Anterior cingulate cortex (tissue), 58 donors: Measurements from ENCODE around the gene CD40.
A peak's percentile ranks its signal among the peaks of the same experiment; 100 is the strongest.

ENCODE experiments used
- DNase-seq, 58 donors: peaks; one replicate each; lab custom pipeline; 2025; lab: John Stamatoyannopoulos, UW

The CD40 gene

GRCh38 chr20:46139908-46140482, 21.9 kb downstream of the CD40 start:
- no peak for DNase-seq

- DNase-seq: no peak
Measured at GRCh38 chr20:46142124-46142523, 24.0 kb downstream of the CD40 start.

- DNase-seq: peak in 4 of 58 donors; percentile 16 to 29 (median 22)
Measured at GRCh38 chr20:46144432-46145025, 26.4 kb downstream of the CD40 start.

GRCh38 chr20:46145713-46146112, 27.6 kb downstream of the CD40 start:
- no peak for DNase-seq

DNA sequence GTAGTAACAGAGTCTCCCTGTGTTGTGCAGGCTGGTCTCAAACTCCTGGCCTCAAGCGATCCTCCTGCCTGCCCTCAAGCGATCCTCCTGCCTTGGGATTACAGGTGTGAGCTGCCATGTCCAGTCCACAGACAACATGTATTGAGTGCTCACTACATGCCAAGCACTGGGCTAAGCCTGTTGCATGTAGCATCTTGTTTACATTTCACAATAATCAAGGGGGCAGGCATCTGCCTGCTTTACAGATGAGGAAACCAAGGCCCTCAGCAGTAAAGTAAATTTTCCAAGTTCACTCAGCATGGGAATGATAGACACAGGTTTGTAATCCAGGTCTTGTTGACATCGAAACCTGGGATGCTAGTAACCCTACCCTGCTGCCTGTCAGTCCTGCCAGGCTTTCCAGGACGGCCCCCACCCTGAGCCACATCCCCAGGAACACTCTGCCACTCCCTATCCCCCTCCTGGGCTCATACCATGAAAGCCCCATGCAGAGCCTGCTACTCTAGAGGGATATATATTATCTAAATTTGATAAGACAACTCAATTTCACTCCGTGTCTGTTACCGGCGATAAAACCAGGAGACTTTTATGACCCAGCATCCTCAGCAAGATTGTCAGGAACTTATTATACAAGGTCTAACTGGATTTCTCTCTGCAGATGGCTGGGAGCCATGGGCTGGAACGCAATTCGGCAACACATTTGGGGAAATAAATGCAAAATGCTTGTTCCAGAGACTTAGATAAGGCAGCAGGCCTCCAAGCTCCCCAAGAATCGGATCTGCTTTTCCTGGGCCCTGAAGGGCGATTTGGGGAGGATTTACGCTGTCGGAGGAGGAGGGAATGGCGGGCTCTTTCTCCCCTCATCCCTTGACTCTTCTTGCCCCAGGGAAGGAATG, 30.4 kb downstream of the CD40 start:
- no peak for DNase-seq

DNA sequence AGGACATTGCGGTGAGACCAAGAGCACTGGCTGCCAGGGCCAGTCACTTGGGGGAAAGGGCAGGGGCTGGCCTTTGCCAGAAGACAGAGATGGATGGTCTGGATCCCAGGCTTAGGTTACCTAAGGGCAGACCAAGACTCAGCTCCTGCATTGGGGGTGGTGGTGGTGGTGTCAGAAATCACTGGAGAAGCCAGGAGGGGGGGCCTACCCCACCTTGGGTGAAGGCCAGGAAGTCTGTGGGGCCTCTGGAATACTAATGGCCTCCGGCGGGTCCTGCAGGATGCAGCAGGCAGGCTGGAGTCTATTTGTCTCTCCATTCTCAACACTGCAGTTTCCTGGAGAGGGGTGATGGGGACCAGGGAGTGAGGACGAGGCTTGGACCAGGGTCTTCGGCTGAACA, 32.8 kb downstream of the CD40 start:
- peak in 7 of 58 donors; percentile 7 to 19 (median 10) for DNase-seq

- DNase-seq: no peak
Measured at GRCh38 chr20:46151936-46152335, 33.8 kb downstream of the CD40 start.

GRCh38 chr20:46152824-46153586, 34.9 kb downstream of the CD40 start:
- DNase-seq: no peak

DNA sequence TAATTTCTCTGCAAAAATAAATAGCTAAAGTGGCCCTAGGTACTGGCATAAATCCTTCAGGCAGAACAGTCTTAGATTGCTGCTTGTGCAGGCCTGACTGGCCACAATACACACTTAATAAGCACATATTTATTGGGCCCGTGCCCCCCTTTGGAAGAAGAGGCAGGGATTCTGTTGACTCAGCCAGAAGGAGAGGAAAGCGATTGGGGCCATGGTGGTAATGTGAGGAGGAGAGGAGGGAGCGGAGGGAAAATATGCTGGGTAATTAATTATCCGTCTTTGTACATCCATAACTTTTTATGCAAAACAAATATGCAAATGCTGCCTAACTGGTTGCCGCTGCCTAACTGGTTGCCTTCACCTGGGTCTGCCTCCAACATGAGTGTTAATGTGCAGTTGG, 36.2 kb downstream of the CD40 start:
- DNase-seq: no peak

DNA sequence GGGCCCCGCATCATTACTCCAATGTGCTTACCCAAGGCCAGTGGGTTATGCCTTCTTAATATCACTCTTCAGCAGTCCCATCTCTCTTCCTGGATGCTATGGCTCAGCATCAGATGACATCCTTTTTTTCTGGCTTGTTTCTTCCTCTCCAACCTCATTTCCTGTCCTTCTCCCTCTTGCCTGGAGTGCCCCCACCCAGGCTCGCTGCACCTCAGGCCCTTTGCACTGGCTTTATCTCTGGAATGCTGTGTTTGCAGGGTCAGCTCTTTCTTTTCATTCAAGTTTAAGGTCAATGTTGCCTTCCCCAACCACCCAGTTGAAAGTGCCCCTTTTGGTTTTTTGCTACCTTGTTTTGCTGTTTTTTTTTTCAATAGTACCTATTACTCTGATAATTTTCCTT, 36.7 kb downstream of the CD40 start:
- DNase-seq: no peak

DNA sequence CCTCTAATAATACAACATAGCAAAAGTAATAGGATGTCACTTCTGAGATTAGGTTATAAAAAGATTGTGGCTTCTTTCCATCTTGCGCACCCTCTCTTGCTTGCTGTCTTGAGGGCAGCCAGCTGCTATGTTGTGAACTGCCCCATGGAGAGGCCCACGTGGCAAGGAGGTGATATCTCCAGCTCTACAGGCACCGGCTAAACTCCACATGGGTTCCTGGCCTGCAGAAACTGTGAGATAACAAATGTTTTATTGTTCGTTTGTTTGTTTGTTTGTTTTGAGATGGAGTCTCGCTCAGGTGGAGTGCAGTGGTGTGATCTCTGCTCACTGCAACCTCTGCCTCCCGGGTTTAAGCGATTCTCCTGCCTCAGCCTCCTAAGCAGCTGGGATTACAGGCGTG, 38.0 kb downstream of the CD40 start:
- DNase-seq: no peak

GRCh38 chr20:46157076-46157592, 39.0 kb downstream of the CD40 start:
- DNase-seq: no peak

DNA sequence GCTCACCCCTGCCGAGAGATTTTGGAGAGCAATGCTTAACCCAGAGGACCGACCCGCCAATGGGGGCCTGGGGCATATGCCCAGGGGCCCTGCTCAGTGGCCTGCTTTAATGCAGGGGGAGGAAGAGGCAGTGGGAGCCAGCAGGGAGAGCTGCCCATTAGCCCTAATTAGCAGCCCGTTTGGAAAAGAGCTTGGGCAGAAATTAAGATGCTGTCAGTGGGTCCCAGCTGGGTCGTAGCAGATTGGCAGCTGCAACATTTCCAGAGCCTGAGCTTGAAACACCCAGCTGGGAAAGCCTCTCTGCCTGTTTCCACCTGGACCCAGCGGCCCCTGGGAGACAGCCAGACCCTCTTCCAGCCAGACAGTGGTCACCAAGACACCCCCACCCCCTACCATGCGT, 39.5 kb downstream of the CD40 start:
- DNase-seq: peak in 8 of 58 donors; percentile 2 to 35 (median 14)

- no peak for DNase-seq
Measured at GRCh38 chr20:46158476-46158987, 40.4 kb downstream of the CD40 start.

- no peak for DNase-seq
Measured at GRCh38 chr20:46159101-46159897, 41.2 kb downstream of the CD40 start.

DNA sequence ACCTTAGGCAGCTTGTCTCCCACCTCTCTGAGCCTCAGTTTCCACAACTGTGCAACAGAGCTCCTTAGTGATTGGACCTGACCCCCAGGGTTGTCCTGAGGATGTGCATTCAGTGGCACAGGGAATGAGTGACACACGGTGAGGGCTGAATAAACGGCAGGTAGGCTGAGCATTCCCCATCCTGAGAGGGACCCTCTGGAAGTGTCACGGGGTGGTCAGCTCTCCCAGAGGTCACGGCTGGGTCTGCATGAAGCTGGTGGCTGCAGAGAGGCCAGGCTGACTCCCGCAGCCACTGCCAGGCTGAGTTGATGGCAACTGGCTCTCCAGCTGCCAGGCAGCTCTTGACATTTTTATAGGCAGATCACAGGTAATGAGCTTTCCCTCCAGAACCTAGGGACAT, 42.5 kb downstream of the CD40 start:
- DNase-seq: no peak

DNA sequence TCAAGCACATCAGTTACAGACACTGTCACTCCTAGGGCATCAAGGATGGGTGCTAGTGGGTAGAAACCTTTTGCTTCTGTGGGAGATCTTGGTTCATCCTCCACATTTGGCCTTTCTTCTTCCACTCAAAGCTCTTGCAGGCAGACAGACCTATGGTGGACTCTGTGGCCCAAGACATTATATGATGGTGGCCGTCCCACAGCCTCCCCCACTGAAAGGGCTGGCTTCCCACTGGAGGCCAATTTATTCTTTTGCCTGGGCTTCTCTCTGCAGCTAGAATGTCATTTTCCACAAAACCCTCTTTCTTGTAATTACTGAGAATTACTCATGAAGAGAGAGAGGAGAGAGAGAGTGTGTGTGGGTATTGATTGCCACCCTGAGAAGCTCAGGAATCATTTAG, 43.8 kb downstream of the CD40 start:
- no peak for DNase-seq

- no peak for DNase-seq
Measured at GRCh38 chr20:46164254-46164653, 46.1 kb downstream of the CD40 start.

- DNase-seq: no peak
Measured at GRCh38 chr20:46167080-46167479, 49.0 kb downstream of the CD40 start.

DNA sequence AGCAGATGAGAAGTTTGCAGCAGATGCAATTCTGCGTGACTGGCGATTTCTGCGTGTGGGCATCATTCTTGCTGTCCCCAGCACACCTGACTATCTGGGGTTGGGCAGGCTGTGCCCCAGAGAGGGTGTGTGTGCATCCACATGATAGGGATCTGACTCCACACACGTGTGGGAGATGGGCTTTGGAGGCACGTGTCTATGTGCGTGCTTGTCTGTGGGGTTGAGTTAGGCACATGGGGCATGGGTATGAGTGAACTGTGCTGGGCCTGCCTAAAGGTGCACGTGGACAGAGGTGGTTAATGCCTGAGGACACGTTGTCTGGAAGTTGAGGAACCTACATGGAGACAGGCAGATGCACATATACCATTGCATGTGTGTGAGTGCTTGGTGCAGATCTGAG, 50.3 kb downstream of the CD40 start:
- DNase-seq: no peak
